Rectal smooth muscle tissue (tissue), 1 donor: Measurements from ENCODE around the gene AHI1.
"Not testable (repeated sequence)": the region's sequence is repeated elsewhere in the genome, so short reads cannot be mapped to it uniquely, and the experiment has no call there.

ENCODE experiments used
- H3K27ac ChIP-seq: one replicate; pipeline ENCODE4 v1.7.0; 2013; ENCODE audit warnings: low read depth, low read length, inconsistent platforms
- H3K27me3 ChIP-seq: one replicate; pipeline ENCODE4 v1.7.0; 2013; ENCODE audit warnings: low read length; ENCODE audit not compliant: control insufficient read depth, insufficient read depth
- H3K36me3 ChIP-seq: one replicate; pipeline ENCODE4 v1.7.0; 2013; ENCODE audit warnings: low read length; ENCODE audit not compliant: control insufficient read depth, insufficient read depth
- H3K4me1 ChIP-seq: one replicate; pipeline ENCODE4 v1.7.0; 2013; ENCODE audit warnings: low read length; ENCODE audit not compliant: control insufficient read depth, insufficient read depth
- H3K4me3 ChIP-seq: one replicate; pipeline ENCODE4 v1.7.0; 2013; ENCODE audit warnings: low read length
- H3K9ac ChIP-seq: one replicate; pipeline ENCODE4 v1.7.0; 2013; ENCODE audit warnings: low read length

The AHI1 gene

GRCh38 chr6:135503703-135504475 lies 6.3 kb upstream of the AHI1 start:
- H3K36me3 ChIP-seq, result no peaks in the 10 kb centered on the region
- peaks cover 1% of the 10 kb centered on the region for H3K4me1 ChIP-seq
- H3K27ac ChIP-seq, result no peak overlapping the region
- H3K9ac ChIP-seq, result no peak overlapping the region
- H3K4me3 ChIP-seq, result no peak overlapping the region
- H3K27me3 ChIP-seq, result no peaks in the 10 kb centered on the region

- Histone ChIP-seq H3K4me1 (peaks cover 7% of the 10 kb centered on the region), H3K36me3 (no peaks in the 10 kb centered on the region), H3K9ac (no peak overlapping the region), H3K4me3 (no peak overlapping the region), H3K27me3 (no peaks in the 10 kb centered on the region), H3K27ac (no peak overlapping the region)
These were observed 2.2 kb upstream of the AHI1 start for GRCh38 chr6:135499441-135500340.

GRCh38 chr6:135498185-135498841 lies 773 bp upstream of the AHI1 start:
- peak overlapping the region; percentile 97 for H3K27ac ChIP-seq
- peaks cover 7% of the 10 kb centered on the region for H3K4me1 ChIP-seq
- H3K36me3 ChIP-seq, result no peaks in the 10 kb centered on the region
- H3K9ac ChIP-seq, result peak overlapping the region; percentile 90
- peak overlapping the region; percentile 83 for H3K4me3 ChIP-seq
- no peaks in the 10 kb centered on the region for H3K27me3 ChIP-seq

GRCh38 chr6:135496800-135497411 lies 634 bp downstream of the AHI1 start:
- Histone ChIP-seq H3K4me3 (peak overlapping the region; percentile 83), H3K36me3 (no peaks in the 10 kb centered on the region), H3K4me1 (peaks cover 7% of the 10 kb centered on the region), H3K27me3 (no peaks in the 10 kb centered on the region), H3K27ac (peak overlapping the region; percentile 97), H3K9ac (peak overlapping the region; percentile 90)

GRCh38 chr6:135493218-135493961 lies 4.2 kb downstream of the AHI1 start:
- Histone ChIP-seq H3K4me1 (peaks cover under 1% of the 10 kb centered on the region), H3K36me3 (peaks cover 3% of the 10 kb centered on the region), H3K27me3 (no peaks in the 10 kb centered on the region), H3K9ac (no peak overlapping the region), H3K4me3 (no peak overlapping the region), H3K27ac (no peak overlapping the region)

GRCh38 chr6:135490381-135490780 lies 7.2 kb downstream of the AHI1 start:
- peaks cover 6% of the 10 kb centered on the region for H3K36me3 ChIP-seq
- H3K27me3 ChIP-seq, result no peaks in the 10 kb centered on the region
- no peak overlapping the region for H3K9ac ChIP-seq
- no peak overlapping the region for H3K27ac ChIP-seq
- no peak overlapping the region for H3K4me3 ChIP-seq
- H3K4me1 ChIP-seq, result no peaks in the 10 kb centered on the region

- peaks cover 10% of the 10 kb centered on the region for H3K36me3 ChIP-seq
- H3K27me3 ChIP-seq, result no peaks in the 10 kb centered on the region
- no peak overlapping the region for H3K27ac ChIP-seq
- no peaks in the 10 kb centered on the region for H3K4me1 ChIP-seq
- no peak overlapping the region for H3K9ac ChIP-seq
- H3K4me3 ChIP-seq, result no peak overlapping the region
These were observed 9.5 kb downstream of the AHI1 start for GRCh38 chr6:135488023-135488422.

- H3K4me3 ChIP-seq, H3K36me3 ChIP-seq, H3K27me3 ChIP-seq, H3K4me1 ChIP-seq, H3K9ac ChIP-seq, H3K27ac ChIP-seq: not testable (repeated sequence)
These were observed 13.6 kb downstream of the AHI1 start for GRCh38 chr6:135483903-135484302.

- Histone ChIP-seq H3K4me1 (no peaks in the 10 kb centered on the region), H3K9ac (no peak overlapping the region), H3K36me3 (peaks cover 13% of the 10 kb centered on the region), H3K27ac (no peak overlapping the region), H3K4me3 (no peak overlapping the region), H3K27me3 (no peaks in the 10 kb centered on the region)
These were observed 15.7 kb downstream of the AHI1 start for GRCh38 chr6:135481783-135482369.

GRCh38 chr6:135479601-135480000 lies 17.9 kb downstream of the AHI1 start:
- H3K4me3 ChIP-seq, result no peak overlapping the region
- H3K36me3 ChIP-seq, result peaks cover 10% of the 10 kb centered on the region
- no peak overlapping the region for H3K9ac ChIP-seq
- no peaks in the 10 kb centered on the region for H3K27me3 ChIP-seq
- no peak overlapping the region for H3K27ac ChIP-seq
- no peaks in the 10 kb centered on the region for H3K4me1 ChIP-seq

- H3K9ac ChIP-seq, result no peak overlapping the region
- H3K36me3 ChIP-seq, result peaks cover 7% of the 10 kb centered on the region
- no peak overlapping the region for H3K27ac ChIP-seq
- no peaks in the 10 kb centered on the region for H3K27me3 ChIP-seq
- H3K4me1 ChIP-seq, result no peaks in the 10 kb centered on the region
- H3K4me3 ChIP-seq, result no peak overlapping the region
These were observed 18.9 kb downstream of the AHI1 start for GRCh38 chr6:135478626-135479025.
